Endothelial cell of umbilical vein (primary cell): ENCODE measurements around the gene SPRED2.

ENCODE experiments used
- CTCF ChIP-seq, 2 donors: IDR thresholded peaks; 1 replicate in 1 of 2; 2 replicates in 1 of 2; pipeline ENCODE4 v1.5.1; 2011; ENCODE audit warnings: low read length in 2 of 2, mild to moderate bottlenecking in 2 of 2, moderate library complexity in 2 of 2, control low read depth in 1 of 2, inconsistent platforms in 1 of 2, low read depth in 1 of 2; ENCODE audit not compliant: insufficient read depth in 1 of 2; ENCODE audit errors: extremely low read depth in 1 of 2
- EZH2 ChIP-seq: IDR thresholded peaks from 2 replicates; pipeline ENCODE4 v1.6.1; 2012; ENCODE audit warnings: borderline replicate concordance, low read depth, mild to moderate bottlenecking, moderate library complexity, low read length, inconsistent platforms; ENCODE audit not compliant: severe bottlenecking
- FOS ChIP-seq: IDR thresholded peaks from 2 replicates; pipeline ENCODE4 v1.6.1; 2011; ENCODE audit warnings: mild to moderate bottlenecking, low read length, moderate library complexity, borderline replicate concordance; ENCODE audit not compliant: insufficient read depth
- GATA2 ChIP-seq: IDR thresholded peaks from 2 replicates; pipeline ENCODE4 v1.7.0; 2011; ENCODE audit warnings: low read depth, mild to moderate bottlenecking, moderate library complexity, mixed read lengths, low read length; ENCODE audit not compliant: insufficient read length, insufficient read depth
- MAX ChIP-seq: IDR thresholded peaks from 2 replicates; pipeline ENCODE4 v1.6.1; 2011; ENCODE audit not compliant: insufficient read depth, insufficient read length
- MYC ChIP-seq: IDR thresholded peaks from one replicate; pipeline ENCODE4 v1.6.1; 2011; ENCODE audit warnings: mild to moderate bottlenecking, low read depth, low read length
- POLR2A ChIP-seq: IDR thresholded peaks from 2 replicates; pipeline ENCODE4 v1.6.1; 2012; ENCODE audit warnings: low read depth, mild to moderate bottlenecking, control low read depth, low read length
- POLR2AphosphoS5 ChIP-seq: IDR thresholded peaks from 2 replicates; pipeline ENCODE4 v1.6.1; 2012; ENCODE audit warnings: low read depth, mild to moderate bottlenecking, control low read depth, low read length, moderate library complexity; ENCODE audit not compliant: insufficient read depth

GRCh38 chr2:65340898-65341681, 91.3 kb downstream of the SPRED2 start:
- TF ChIP-seq CTCF (IDR thresholded peaks at IDR 0.05; ENCODE audit: extremely low read depth in 1 of 2, insufficient read depth in 1 of 2, low read depth in 1 of 2, low read length in 2 of 2), result no peak
- no peak for TF ChIP-seq POLR2AphosphoS5
- TF ChIP-seq MYC, result no peak
- TF ChIP-seq MAX, result no peak
- no peak for TF ChIP-seq GATA2
- TF ChIP-seq POLR2A, result no peak
- TF ChIP-seq EZH2, result no peak
- no peak for TF ChIP-seq FOS
